ENCODE results near the gene LTBP1. TPM values are rescaled to one million over a fixed set of nuclear protein-coding genes. Genes with fewer than 3 reads are reported as not detected.

LTBP1 gene
- total and polyA plus RNA-seq, 2 of the 13 experiments (the other 11 are each of a cell fraction or from before 2014, with no cell fraction given): 0.12 to 0.22 TPM

- TF ChIP-seq ZBTB40 (IDR thresholded peaks at IDR 0.05) (no peak), ZBTB40 (CRISPR knock-in tag; IDR thresholded peaks at IDR 0.05) (no peak), NKX3-1 (CRISPR knock-in tag; IDR thresholded peaks at IDR 0.05) (no peak), NFATC3 (CRISPR knock-in tag; IDR thresholded peaks at IDR 0.05) (no peak)
These were observed 300.6 kb downstream of the LTBP1 start (continued) for GRCh38 chr2:33247365-33247764.

Measured in HepG2 (cell line).